GM23338 (cell line): ENCODE measurements around the gene WARS2. TPM values are rescaled to one million over a fixed set of nuclear protein-coding genes. Genes with fewer than 3 reads are reported as not detected.

Experiments
- ATAC-seq: fragments of 200-7000 bp; cut with Tn5 transposase; 3 replicates; pipeline ENCODE4 v1.9.1; 2020
- DNase-seq: peaks from one replicate; pipeline ENCODE4 v3.0.0-alpha.2; 2015; ENCODE audit warnings: low spot score
- H2AFZ ChIP-seq: fragments of 200-600 bp; sonication (generic); 2 replicates; pipeline ENCODE4 v1.8.0; 2016; ENCODE audit warnings: antibody characterized with exemption, mild to moderate bottlenecking, moderate library complexity
- H3F3A ChIP-seq: fragments of 200-600 bp; sonication (generic); replicated peaks from 2 replicates; pipeline ENCODE4 v1.8.0; 2017; ENCODE audit warnings: antibody characterized with exemption, mixed run types, low read depth
- H3K27ac ChIP-seq: fragments of 200-600 bp; sonication (generic); 2 replicates; pipeline ENCODE4 v1.6.1; 2016; ENCODE audit warnings: low read depth
- H3K27me3 ChIP-seq: fragments of 200-600 bp; sonication (generic); 2 replicates; pipeline ENCODE4 v1.8.0; 2016; ENCODE audit warnings: mild to moderate bottlenecking, mixed run types, moderate library complexity; ENCODE audit not compliant: insufficient read depth
- H3K36me3 ChIP-seq: fragments of 200-600 bp; sonication (generic); 2 replicates; pipeline ENCODE4 v1.8.0; 2016; ENCODE audit warnings: mild to moderate bottlenecking; ENCODE audit not compliant: insufficient read depth
- H3K4me1 ChIP-seq: fragments of 200-600 bp; sonication (generic); 2 replicates; pipeline ENCODE4 v1.8.0; 2016; ENCODE audit warnings: mild to moderate bottlenecking, moderate library complexity; ENCODE audit not compliant: insufficient read depth
- H3K4me2 ChIP-seq: fragments of 200-600 bp; sonication (generic); 2 replicates; pipeline ENCODE4 v1.7.1; 2017; ENCODE audit warnings: mixed run types
- H3K4me3 ChIP-seq: fragments of 200-600 bp; sonication (generic); 2 replicates; pipeline ENCODE4 v1.6.1; 2016; ENCODE audit warnings: mixed run types
- H3K79me2 ChIP-seq: fragments of 200-600 bp; sonication (generic); replicated peaks from 2 replicates; pipeline ENCODE4 v1.8.0; 2017; ENCODE audit warnings: mild to moderate bottlenecking; ENCODE audit not compliant: insufficient read depth
- H3K9me2 ChIP-seq: fragments of 200-600 bp; sonication (generic); 2 replicates; pipeline ENCODE4 v1.8.0; 2017; ENCODE audit not compliant: insufficient read depth
- H4K20me1 ChIP-seq: fragments of 200-600 bp; sonication (generic); replicated peaks from 2 replicates; pipeline ENCODE4 v1.8.0; 2017; ENCODE audit warnings: mild to moderate bottlenecking; ENCODE audit not compliant: insufficient read depth
- H3K27ac Mint-ChIP-seq: 2 replicates; pipeline ENCODE4 v1.8.0; 2020; ENCODE audit warnings: inconsistent platforms, mild to moderate bottlenecking, moderate library complexity, mixed read lengths
- H3K27me3 Mint-ChIP-seq: 3 replicates; pipeline ENCODE4 v1.8.0; 2022; ENCODE audit warnings: low read depth, mild to moderate bottlenecking, moderate library complexity, mixed read lengths, inconsistent platforms; ENCODE audit not compliant: insufficient read depth, poor library complexity
- H3K36me3 Mint-ChIP-seq: 3 replicates; pipeline ENCODE4 v1.8.0; 2021; ENCODE audit warnings: low read depth, mild to moderate bottlenecking, inconsistent platforms, moderate library complexity, mixed read lengths
- H3K4me1 Mint-ChIP-seq: 3 replicates; pipeline ENCODE4 v1.8.0; 2020; ENCODE audit warnings: mild to moderate bottlenecking, inconsistent platforms, mixed read lengths
- H3K4me3 Mint-ChIP-seq: 3 replicates; pipeline ENCODE4 v1.8.0; 2021; ENCODE audit warnings: moderate library complexity, mild to moderate bottlenecking, inconsistent platforms, mixed read lengths
- H3K9me3 Mint-ChIP-seq: 3 replicates; pipeline ENCODE4 v1.8.0; 2020; ENCODE audit warnings: moderate library complexity, mild to moderate bottlenecking, inconsistent platforms, mixed read lengths
- CREB1 ChIP-seq: fragments of 250-450 bp; sonication (Bioruptor Pico); IDR thresholded peaks from 2 replicates; pipeline ENCODE4 v1.5.0; 2020; ENCODE audit warnings: low read depth, mild to moderate bottlenecking, moderate library complexity
- CTCF ChIP-seq, 2 experiments: fragments of 200-600 bp in 1 of 2; sonication (generic) in 1 of 2; conservative IDR thresholded peaks; 2 replicates each; pipeline versions ENCODE4 v1.5.1 to v1.6.1; 2016 to 2017; ENCODE audit warnings: antibody characterized with exemption in 2 of 2, low read depth in 2 of 2, mild to moderate bottlenecking in 2 of 2, moderate library complexity in 1 of 2
- EZH2 ChIP-seq: fragments of 200-600 bp; sonication (generic); IDR thresholded peaks from one replicate; pipeline ENCODE4 v1.8.0; 2017; ENCODE audit warnings: antibody characterized with exemption, mild to moderate bottlenecking, low read depth; ENCODE audit not compliant: unreplicated experiment
- EZH2phosphoT487 ChIP-seq: fragments of 200-600 bp; sonication (generic); IDR thresholded peaks from one replicate; pipeline ENCODE4 v1.8.1; 2018; ENCODE audit warnings: antibody characterized with exemption; ENCODE audit not compliant: unreplicated experiment
- JUNB ChIP-seq: IDR thresholded peaks from one replicate; pipeline ENCODE4 v1.6.1; 2016; ENCODE audit warnings: antibody characterized with exemption; ENCODE audit not compliant: unreplicated experiment
- NANOG ChIP-seq: IDR thresholded peaks from 2 replicates; pipeline ENCODE4 v1.6.1; 2016; ENCODE audit warnings: antibody characterized with exemption, borderline replicate concordance
- POLR2AphosphoS5 ChIP-seq: IDR thresholded peaks from 2 replicates; pipeline ENCODE4 v1.6.1; 2016; ENCODE audit warnings: antibody characterized with exemption, low read depth
- REST ChIP-seq: IDR thresholded peaks from one replicate; pipeline ENCODE4 v1.6.1; 2018; ENCODE audit warnings: antibody characterized with exemption; ENCODE audit not compliant: unreplicated experiment
- ZNF114 ChIP-seq: fragments of 250-450 bp; sonication (Bioruptor Pico); IDR thresholded peaks from 2 replicates; pipeline ENCODE4 v1.5.0; 2020; ENCODE audit warnings: mild to moderate bottlenecking, moderate library complexity
- ZNF331 ChIP-seq: fragments of 250-450 bp; sonication (Bioruptor Pico); IDR thresholded peaks from 2 replicates; pipeline ENCODE4 v1.5.0; 2020; ENCODE audit warnings: low read depth, mild to moderate bottlenecking, moderate library complexity
- ZNF462 ChIP-seq: fragments of 250-450 bp; sonication (Bioruptor Pico); IDR thresholded peaks from 2 replicates; pipeline ENCODE4 v1.5.0; 2020; ENCODE audit warnings: mild to moderate bottlenecking, moderate library complexity
- polyA plus RNA-seq: library from polyadenylated mRNA; unstranded; fragments of >200 nt; fragmentation: Nextera tagmentation; extraction: Ambion mirVana; gene quantifications from 2 replicates; pipeline ENCODE4 v1.2.1, GENCODE V29; 2016
- total RNA-seq: library from RNA; depleted of rRNA; stranded (reverse); fragments of >200 nt; shearing (Covaris generic); gene quantifications from 2 replicates; pipeline ENCODE4 v1.2.3, GENCODE V29; 2014

Gene WARS2
- total and polyA plus RNA-seq, 2 experiments from 2014 or later: 6.4 to 12.6 TPM

GRCh38 chr1:119181218-119181617, 40.8 kb upstream of the WARS2 start (continued):
- TF ChIP-seq ZNF462 (no peak), CREB1 (no peak), POLR2AphosphoS5 (no peak), JUNB (no peak), REST (no peak), EZH2phosphoT487 (no peak), ZNF331 (CRISPR knock-in tag) (no peak)

GRCh38 chr1:119179051-119179450, 38.6 kb upstream of the WARS2 start:
- Histone ChIP-seq H3K9me2 (no peaks in the 10 kb centered on the region), H3K4me3 (no peak overlapping the region), H3K79me2 (no peaks in the 10 kb centered on the region), H3K4me1 (no peaks in the 10 kb centered on the region; the same call in 1 of the 2 replicates), H3K36me3 (no peaks in the 10 kb centered on the region), H3K27ac (no peak overlapping the region), H2AFZ (no peak overlapping the region), H4K20me1 (no peaks in the 10 kb centered on the region), H3K27me3 (no peaks in the 10 kb centered on the region), H3F3A (no peaks in the 10 kb centered on the region), H3K4me2 (no peak overlapping the region)
- Mint-ChIP-seq H3K9me3 (peaks cover 17% of the 10 kb centered on the region), H3K36me3 (peaks cover 28% of the 10 kb centered on the region), H3K4me1 (peaks cover 5% of the 10 kb centered on the region), H3K4me3 (no peak overlapping the region), H3K27me3 (peaks cover 9% of the 10 kb centered on the region), H3K27ac (no peak overlapping the region)
- no peak for DNase-seq
- TF ChIP-seq EZH2phosphoT487: no peak
- TF ChIP-seq REST: no peak
- TF ChIP-seq NANOG: no peak
- no peak for TF ChIP-seq EZH2
- TF ChIP-seq ZNF114 (CRISPR knock-in tag): no peak
- TF ChIP-seq CTCF (conservative IDR thresholded peaks at IDR 0.05; ENCODE audit: low read depth in 2 of 2): no peak
- ATAC-seq: no peak
